HEK293 (cell line): ENCODE results near the gene VPS26B.

ENCODE experiments used
- HOXC10 ChIP-seq: sonication (generic); formaldehyde crosslinking; IDR thresholded peaks from 2 replicates; pipeline ENCODE4 v1.8.1; 2023; ENCODE audit warnings: mild to moderate bottlenecking, missing genetic modification reagents
- ZBTB8A ChIP-seq: fragments of 450-650 bp; formaldehyde crosslinking; IDR thresholded peaks from 2 replicates; pipeline ENCODE4 v1.5.1; 2016; ENCODE audit warnings: missing biosample characterization, missing genetic modification characterization
- ZNF626 ChIP-seq: fragments of 450-650 bp; sonication (Bioruptor Pico); formaldehyde crosslinking; IDR thresholded peaks from 2 replicates; pipeline ENCODE4 v1.5.1; 2018; ENCODE audit warnings: missing biosample characterization, missing genetic modification characterization, inconsistent platforms
- TF ChIP-seq, protein P1 (sequence below): fragments of 450-650 bp; formaldehyde crosslinking; IDR thresholded peaks from 2 replicates; pipeline ENCODE4 v1.5.1; 2016; ENCODE audit warnings: missing biosample characterization, missing genetic modification characterization
- TF ChIP-seq, protein P2 (sequence below): fragments of 450-650 bp; formaldehyde crosslinking; IDR thresholded peaks from 2 replicates; pipeline ENCODE4 v1.5.1; 2016; ENCODE audit warnings: missing biosample characterization, missing genetic modification characterization

DNA sequence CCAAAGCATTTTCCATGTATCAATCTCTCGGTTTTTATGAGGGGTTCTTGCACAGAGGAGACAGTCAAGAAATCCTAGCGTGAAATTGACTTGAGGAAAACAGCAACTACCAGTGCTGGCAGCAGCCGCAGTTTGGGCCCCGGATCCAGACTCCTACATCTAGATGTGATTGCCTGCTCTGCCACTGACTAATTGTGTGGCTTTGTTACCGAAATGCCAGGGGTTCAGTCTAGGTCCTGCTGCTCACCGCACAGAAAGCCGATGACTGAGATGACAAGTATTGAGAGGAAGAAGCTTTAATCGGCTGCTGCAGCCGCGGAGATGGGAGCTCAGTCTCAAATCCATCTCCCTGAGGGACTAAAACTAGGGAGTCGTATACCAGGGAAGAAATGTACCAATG lies 43.5 kb downstream of the VPS26B start:
- TF ChIP-seq ZBTB8A = no peak
- TF ChIP-seq HOXC10 = no peak
- TF ChIP-seq, protein P1, sequence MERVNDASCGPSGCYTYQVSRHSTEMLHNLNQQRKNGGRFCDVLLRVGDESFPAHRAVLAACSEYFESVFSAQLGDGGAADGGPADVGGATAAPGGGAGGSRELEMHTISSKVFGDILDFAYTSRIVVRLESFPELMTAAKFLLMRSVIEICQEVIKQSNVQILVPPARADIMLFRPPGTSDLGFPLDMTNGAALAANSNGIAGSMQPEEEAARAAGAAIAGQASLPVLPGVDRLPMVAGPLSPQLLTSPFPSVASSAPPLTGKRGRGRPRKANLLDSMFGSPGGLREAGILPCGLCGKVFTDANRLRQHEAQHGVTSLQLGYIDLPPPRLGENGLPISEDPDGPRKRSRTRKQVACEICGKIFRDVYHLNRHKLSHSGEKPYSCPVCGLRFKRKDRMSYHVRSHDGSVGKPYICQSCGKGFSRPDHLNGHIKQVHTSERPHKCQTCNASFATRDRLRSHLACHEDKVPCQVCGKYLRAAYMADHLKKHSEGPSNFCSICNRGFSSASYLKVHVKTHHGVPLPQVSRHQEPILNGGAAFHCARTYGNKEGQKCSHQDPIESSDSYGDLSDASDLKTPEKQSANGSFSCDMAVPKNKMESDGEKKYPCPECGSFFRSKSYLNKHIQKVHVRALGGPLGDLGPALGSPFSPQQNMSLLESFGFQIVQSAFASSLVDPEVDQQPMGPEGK = no peak
- TF ChIP-seq ZNF626 = no peak
- TF ChIP-seq, protein P2, sequence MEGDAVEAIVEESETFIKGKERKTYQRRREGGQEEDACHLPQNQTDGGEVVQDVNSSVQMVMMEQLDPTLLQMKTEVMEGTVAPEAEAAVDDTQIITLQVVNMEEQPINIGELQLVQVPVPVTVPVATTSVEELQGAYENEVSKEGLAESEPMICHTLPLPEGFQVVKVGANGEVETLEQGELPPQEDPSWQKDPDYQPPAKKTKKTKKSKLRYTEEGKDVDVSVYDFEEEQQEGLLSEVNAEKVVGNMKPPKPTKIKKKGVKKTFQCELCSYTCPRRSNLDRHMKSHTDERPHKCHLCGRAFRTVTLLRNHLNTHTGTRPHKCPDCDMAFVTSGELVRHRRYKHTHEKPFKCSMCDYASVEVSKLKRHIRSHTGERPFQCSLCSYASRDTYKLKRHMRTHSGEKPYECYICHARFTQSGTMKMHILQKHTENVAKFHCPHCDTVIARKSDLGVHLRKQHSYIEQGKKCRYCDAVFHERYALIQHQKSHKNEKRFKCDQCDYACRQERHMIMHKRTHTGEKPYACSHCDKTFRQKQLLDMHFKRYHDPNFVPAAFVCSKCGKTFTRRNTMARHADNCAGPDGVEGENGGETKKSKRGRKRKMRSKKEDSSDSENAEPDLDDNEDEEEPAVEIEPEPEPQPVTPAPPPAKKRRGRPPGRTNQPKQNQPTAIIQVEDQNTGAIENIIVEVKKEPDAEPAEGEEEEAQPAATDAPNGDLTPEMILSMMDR (tag by site-specific recombination) = no peak
